ENCODE data around the gene TSC1.

- TF ChIP-seq CTCF (IDR thresholded peaks at IDR 0.05) (no peak), POLR2A (IDR thresholded peaks at IDR 0.05) (no peak), EP300 (IDR thresholded peaks at IDR 0.05) (no peak)
Observed at GRCh38 chr9:132947756-132948155, 3.3 kb upstream of the TSC1 start.
